ENCODE results near the gene LAMB1. TPM values are rescaled to one million over a fixed set of nuclear protein-coding genes. Genes with fewer than 3 reads are reported as not detected.

LAMB1 gene
- total RNA-seq, 1 experiment from 2014 or later = 240 TPM

DNA sequence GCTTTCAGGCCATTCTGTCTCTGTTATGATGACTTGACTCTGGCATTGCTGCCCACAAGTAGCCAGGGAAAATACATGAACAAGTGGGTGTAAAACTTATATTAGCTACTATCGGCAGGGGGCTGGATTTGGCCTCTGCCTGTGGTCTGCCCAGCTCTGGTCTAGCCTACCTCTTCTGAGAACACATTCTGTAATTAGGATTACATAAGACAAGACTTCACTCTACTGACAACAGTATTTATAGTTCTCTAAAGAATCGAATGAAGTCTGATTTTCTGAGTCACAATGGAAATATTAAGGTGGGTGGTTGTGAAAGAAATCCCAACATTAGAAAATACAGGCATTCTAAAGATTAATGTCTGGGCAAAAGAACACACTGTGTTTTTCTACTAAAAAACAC, 56.5 kb downstream of the LAMB1 start:
- CTCF ChIA-PET = no interaction called here
- BruUV-seq (replicated peaks) = no TSS peak
- Mint-ChIP-seq H3K9me3 (ENCODE audit: low read depth, unreplicated experiment) (no peaks in the 10 kb centered on the region), H3K27me3 (ENCODE audit: unreplicated experiment) (no peaks in the 10 kb centered on the region), H3K27ac (ENCODE audit: unreplicated experiment) (no peak overlapping the region), H3K36me3 (ENCODE audit: insufficient read depth, unreplicated experiment) (peaks cover 71% of the 10 kb centered on the region), H3K4me3 (ENCODE audit: low read depth, unreplicated experiment) (no peak overlapping the region), H3K4me1 (ENCODE audit: low read depth, unreplicated experiment) (peaks cover 27% of the 10 kb centered on the region)
- intact Hi-C loops (cut with micrococcal nuclease; ENCODE audit: unreplicated experiment) = loop anchor here (5.0 kb wide), 1 partner anchor 151 kb away; no protein-coding TSS in a partner anchor
- no peak for DNase-seq
- TF ChIP-seq, protein P1, sequence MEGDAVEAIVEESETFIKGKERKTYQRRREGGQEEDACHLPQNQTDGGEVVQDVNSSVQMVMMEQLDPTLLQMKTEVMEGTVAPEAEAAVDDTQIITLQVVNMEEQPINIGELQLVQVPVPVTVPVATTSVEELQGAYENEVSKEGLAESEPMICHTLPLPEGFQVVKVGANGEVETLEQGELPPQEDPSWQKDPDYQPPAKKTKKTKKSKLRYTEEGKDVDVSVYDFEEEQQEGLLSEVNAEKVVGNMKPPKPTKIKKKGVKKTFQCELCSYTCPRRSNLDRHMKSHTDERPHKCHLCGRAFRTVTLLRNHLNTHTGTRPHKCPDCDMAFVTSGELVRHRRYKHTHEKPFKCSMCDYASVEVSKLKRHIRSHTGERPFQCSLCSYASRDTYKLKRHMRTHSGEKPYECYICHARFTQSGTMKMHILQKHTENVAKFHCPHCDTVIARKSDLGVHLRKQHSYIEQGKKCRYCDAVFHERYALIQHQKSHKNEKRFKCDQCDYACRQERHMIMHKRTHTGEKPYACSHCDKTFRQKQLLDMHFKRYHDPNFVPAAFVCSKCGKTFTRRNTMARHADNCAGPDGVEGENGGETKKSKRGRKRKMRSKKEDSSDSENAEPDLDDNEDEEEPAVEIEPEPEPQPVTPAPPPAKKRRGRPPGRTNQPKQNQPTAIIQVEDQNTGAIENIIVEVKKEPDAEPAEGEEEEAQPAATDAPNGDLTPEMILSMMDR (IDR thresholded peaks at IDR 0.05; ENCODE audit: unreplicated experiment) = no peak

DNA sequence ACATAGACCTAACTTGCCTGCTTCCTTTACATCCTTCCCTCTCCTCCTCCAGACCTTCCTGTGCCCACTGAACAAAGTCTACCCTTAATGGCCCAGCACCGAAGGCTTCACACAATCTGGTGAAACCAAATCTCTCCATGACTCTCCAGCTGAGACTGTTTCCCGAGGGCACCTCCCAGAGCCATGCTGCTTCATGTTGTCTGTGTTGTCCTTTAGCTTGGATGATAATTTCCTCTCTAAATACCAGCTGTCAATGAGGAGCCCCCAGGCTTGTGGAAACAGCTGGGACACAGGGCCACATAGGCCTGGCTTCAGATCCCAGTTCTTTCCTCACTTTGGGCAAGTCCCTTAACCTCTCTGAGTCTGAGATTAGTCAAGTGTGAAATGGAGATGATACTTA, 57.6 kb downstream of the LAMB1 start:
- intact Hi-C loops (cut with micrococcal nuclease; ENCODE audit: unreplicated experiment) = loop anchor here (5.0 kb wide), 1 partner anchor 152 kb away; no protein-coding TSS in a partner anchor
- Mint-ChIP-seq H3K27me3 (ENCODE audit: unreplicated experiment) (no peaks in the 10 kb centered on the region), H3K27ac (ENCODE audit: unreplicated experiment) (no peak overlapping the region), H3K4me1 (ENCODE audit: low read depth, unreplicated experiment) (peaks cover 26% of the 10 kb centered on the region), H3K9me3 (ENCODE audit: low read depth, unreplicated experiment) (no peaks in the 10 kb centered on the region), H3K4me3 (ENCODE audit: low read depth, unreplicated experiment) (no peak overlapping the region), H3K36me3 (ENCODE audit: insufficient read depth, unreplicated experiment) (peaks cover 63% of the 10 kb centered on the region)
- no peak for DNase-seq
- BruUV-seq (replicated peaks) = no TSS peak
- TF ChIP-seq, protein P1 (IDR thresholded peaks at IDR 0.05; ENCODE audit: unreplicated experiment) = no peak
- CTCF ChIA-PET = no interaction called here

DNA sequence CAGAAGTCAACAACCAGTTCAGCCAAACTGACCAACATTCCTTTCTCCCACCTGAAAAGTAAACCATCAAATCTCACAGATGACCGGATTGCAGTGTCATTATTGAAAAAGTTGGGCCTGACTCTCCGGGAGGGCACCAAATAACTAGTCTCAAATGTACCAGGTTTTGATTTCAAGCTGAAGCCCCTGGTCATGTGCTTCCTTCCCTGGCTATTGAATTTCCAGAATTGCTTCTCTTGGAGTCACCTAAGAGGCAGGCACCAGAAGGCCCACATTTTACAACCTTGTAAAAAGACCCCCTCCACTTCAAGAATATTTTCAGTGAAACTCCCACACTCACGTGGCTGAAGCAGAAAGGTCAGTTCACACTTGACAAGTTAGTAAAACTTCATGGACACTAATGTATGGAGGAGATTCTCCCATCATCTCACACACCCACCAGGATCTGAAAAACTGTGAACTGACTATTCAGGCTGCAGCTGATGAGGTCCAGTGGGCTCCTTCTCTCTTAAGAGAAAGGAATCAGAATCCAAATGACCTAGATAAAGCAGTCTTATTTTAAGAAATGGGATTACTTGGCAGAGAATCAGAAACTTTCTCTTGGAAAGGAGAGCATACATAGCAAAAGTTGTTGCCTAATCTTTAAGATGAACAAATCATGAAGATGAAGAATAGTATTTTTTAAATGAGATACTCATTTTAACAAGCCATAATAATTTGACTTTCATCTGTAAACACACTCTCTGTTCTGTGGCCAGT, 58.4 kb downstream of the LAMB1 start:
- TF ChIP-seq, protein P1 (IDR thresholded peaks at IDR 0.05; ENCODE audit: unreplicated experiment) = no peak
- CTCF ChIA-PET = no interaction called here
- H3K4me3 Mint-ChIP-seq (ENCODE audit: low read depth, unreplicated experiment) = no peak overlapping the region
- peaks cover 59% of the 10 kb centered on the region for H3K36me3 Mint-ChIP-seq (ENCODE audit: insufficient read depth, unreplicated experiment)
- no TSS peak for BruUV-seq (replicated peaks)
- intact Hi-C loops (cut with micrococcal nuclease; ENCODE audit: unreplicated experiment) = loop anchor here (5.0 kb wide), 1 partner anchor 153 kb away; no protein-coding TSS in a partner anchor
- H3K4me1 Mint-ChIP-seq (ENCODE audit: low read depth, unreplicated experiment) = peaks cover 24% of the 10 kb centered on the region
- DNase-seq = no peak
- no peak overlapping the region for H3K27ac Mint-ChIP-seq (ENCODE audit: unreplicated experiment)
- no peaks in the 10 kb centered on the region for H3K9me3 Mint-ChIP-seq (ENCODE audit: low read depth, unreplicated experiment)
- no peaks in the 10 kb centered on the region for H3K27me3 Mint-ChIP-seq (ENCODE audit: unreplicated experiment)

DNA sequence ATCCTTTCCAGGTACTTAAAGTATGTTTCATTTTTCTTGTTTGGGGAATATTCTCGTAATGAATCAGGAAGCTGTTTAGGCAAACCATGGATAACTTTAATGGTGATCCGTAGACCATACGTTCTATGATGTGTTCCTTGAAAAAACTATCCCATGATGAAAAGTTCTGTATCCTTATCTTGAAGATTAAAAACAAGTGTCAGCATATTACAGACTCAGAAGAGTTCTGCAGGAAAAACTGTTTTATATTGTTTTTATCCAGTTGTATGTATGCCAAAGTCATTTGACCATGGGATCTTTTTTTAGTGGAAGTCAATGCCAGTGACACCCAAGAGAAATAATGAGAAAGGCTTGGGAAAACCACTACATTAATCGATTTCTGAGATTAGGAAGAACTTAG, 59.9 kb downstream of the LAMB1 start:
- BruUV-seq (replicated peaks) = no TSS peak
- Mint-ChIP-seq H3K27ac (ENCODE audit: unreplicated experiment) (no peak overlapping the region), H3K4me3 (ENCODE audit: low read depth, unreplicated experiment) (no peak overlapping the region), H3K4me1 (ENCODE audit: low read depth, unreplicated experiment) (peaks cover 9% of the 10 kb centered on the region), H3K9me3 (ENCODE audit: low read depth, unreplicated experiment) (no peaks in the 10 kb centered on the region), H3K36me3 (ENCODE audit: insufficient read depth, unreplicated experiment) (peaks cover 50% of the 10 kb centered on the region), H3K27me3 (ENCODE audit: unreplicated experiment) (no peaks in the 10 kb centered on the region)
- no peak for DNase-seq
- intact Hi-C loops (cut with micrococcal nuclease; ENCODE audit: unreplicated experiment) = no loop called here
- TF ChIP-seq, protein P1 (IDR thresholded peaks at IDR 0.05; ENCODE audit: unreplicated experiment) = no peak
- CTCF ChIA-PET = no interaction called here

Measured in Calu3 (cell line).